ENCODE results near the gene FLII.

- peak in 1 of 2 donors; percentile 13 for TF ChIP-seq POLR2A (IDR thresholded peaks at IDR 0.05)
- no peak for TF ChIP-seq CTCF (IDR thresholded peaks at IDR 0.05)
These were observed 10.9 kb downstream of the FLII start for GRCh38 chr17:18247613-18248001.
